HG03439 (cell line): ENCODE data around the gene ZNF69.
"Not testable (repeated sequence)": the region's sequence is repeated elsewhere in the genome, so short reads cannot be mapped to it uniquely, and the experiment has no call there.

ENCODE experiments used
- ATAC-seq: cut with Tn5 transposase; IDR thresholded peaks from one replicate; pipeline ENCODE4 v1.9.1; 2021; ENCODE audit warnings: mild to moderate bottlenecking, moderate library complexity; ENCODE audit not compliant: unreplicated experiment

The ZNF69 gene

DNA sequence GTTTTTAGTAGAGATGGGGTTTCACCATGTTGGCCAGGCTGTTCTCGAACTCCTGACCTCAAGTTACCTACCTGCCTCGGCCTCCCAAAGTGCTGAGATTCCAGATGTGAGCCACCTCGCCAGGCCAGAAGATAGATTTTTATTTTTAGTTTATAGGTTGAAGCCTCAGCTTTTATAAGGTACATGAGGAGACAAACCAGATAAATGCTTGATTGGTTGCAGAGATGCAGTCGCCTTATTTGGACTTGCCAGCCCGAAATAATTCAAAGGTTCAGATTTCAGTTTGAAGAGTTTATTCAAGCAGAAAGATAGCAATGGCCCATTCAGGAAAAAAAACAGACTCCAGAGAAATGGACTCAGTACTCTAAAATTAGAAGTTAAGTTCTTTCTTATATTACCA lies 3.1 kb downstream of the ZNF69 start:
- no peak for ATAC-seq

DNA sequence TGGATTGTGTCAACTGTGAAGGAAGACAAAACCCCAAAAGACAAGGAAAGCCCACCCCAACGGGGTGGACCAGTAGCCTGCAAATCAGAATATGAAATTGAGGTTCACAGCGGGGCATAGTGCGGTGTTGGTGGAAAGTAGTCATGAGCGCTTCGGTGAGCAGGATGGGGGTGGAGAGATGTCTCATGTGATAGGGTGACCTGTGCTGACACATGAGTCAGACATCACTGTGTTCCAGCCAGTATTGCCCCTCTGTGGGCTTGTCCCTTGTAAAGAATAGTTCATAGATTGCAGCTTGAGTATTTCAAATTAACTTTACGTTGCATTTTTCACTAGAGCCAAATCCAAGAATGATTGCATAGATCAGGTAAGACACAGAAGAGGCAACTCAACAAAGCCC lies 7.3 kb downstream of the ZNF69 start:
- no peak for ATAC-seq

GRCh38 chr19:11902228-11902627 lies 14.6 kb downstream of the ZNF69 start:
- ATAC-seq, result no peak

GRCh38 chr19:11905928-11906327 lies 18.3 kb downstream of the ZNF69 start:
- no peak for ATAC-seq

DNA sequence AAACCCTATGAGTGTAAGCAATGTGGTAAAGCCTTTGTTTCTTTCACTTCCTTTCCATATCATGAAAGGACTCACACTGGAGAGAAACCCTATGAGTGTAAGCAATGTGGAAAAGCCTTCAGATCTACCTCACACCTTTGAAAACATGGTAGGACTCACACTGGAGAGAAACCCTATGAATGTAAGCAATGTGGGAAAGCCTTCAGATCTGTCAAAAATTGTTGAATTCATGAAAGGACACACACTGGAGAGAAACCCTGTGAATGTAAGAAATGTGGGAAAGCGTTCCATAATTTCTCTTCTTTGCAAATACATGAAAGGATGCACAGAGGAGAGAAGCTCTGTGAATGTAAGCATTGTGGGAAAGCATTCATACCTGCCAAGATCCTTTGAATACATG lies 24.4 kb downstream of the ZNF69 start:
- not testable (repeated sequence) for ATAC-seq

DNA sequence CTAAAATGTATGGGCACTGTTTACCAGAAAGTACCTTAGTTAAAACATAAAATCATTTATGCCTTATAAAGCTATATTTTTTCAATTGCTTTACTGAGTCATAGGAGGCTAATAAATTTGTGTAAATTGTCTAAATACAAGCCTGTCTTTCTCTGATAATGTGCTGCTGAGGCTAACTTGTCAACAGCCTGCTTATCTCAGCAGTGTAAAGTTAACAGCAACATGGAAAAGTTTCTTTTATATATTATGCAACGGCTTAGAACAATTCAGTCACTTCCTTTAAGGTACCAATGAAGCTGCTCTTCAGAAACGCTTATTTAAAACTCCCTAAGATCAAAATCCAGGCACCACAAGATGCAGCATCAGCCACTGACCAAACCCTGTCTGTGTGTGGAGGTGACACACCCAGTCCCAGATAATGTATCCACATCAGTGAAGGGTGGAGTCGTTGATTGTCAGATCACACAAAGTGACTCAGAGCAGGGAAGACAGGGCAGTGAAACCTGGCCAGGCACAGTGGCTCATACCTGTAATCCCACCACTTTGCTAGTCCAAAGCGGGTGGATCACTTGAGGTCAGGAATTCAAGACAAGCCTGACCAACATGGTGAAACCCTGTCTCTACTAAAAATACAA lies 27.0 kb downstream of the ZNF69 start:
- ATAC-seq, result not testable (repeated sequence)

- no peak for ATAC-seq
Measured at GRCh38 chr19:11921852-11922495, 34.4 kb downstream of the ZNF69 start.

GRCh38 chr19:11924886-11925650 lies 37.5 kb downstream of the ZNF69 start, which contains the start of gene ZNF700:
Gene ZNF700 (plus strand): TSS chr19:11925107. CDS start chr19:11925211, 104 bp downstream.
- ATAC-seq, result peak; percentile 88

GRCh38 chr19:11925651-11926187 lies 38.1 kb downstream of the ZNF69 start:
- ATAC-seq, result not testable (repeated sequence)

- no peak for ATAC-seq
Measured at GRCh38 chr19:11927227-11927626, 39.6 kb downstream of the ZNF69 start.

GRCh38 chr19:11931051-11931450 lies 43.5 kb downstream of the ZNF69 start:
- ATAC-seq, result no peak

DNA sequence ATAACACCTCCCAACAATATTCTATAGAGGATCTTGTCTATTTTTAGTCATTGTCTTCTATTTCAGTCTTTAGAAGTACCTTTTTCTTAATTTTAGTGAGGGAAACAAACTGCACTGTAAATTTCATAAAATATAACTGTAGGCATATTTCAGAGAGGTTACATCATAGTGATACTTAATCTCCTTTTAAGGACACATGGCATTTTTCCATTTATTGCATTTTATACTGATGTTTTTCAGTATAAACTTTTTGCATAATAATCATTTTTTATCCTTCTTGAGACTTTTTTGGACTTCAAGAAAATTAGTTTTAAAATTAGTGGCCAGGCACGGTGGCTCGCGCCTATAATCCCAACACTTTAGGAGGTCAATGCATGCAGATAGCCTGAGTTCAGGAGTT lies 43.9 kb downstream of the ZNF69 start:
- no peak for ATAC-seq

GRCh38 chr19:11935829-11936228 lies 48.2 kb downstream of the ZNF69 start:
- ATAC-seq, result not testable (repeated sequence)

- ATAC-seq, result not testable (repeated sequence)
Measured at GRCh38 chr19:11938383-11938782, 50.8 kb downstream of the ZNF69 start.

- not testable (repeated sequence) for ATAC-seq
Measured at GRCh38 chr19:11941361-11941887, 53.8 kb downstream of the ZNF69 start.

DNA sequence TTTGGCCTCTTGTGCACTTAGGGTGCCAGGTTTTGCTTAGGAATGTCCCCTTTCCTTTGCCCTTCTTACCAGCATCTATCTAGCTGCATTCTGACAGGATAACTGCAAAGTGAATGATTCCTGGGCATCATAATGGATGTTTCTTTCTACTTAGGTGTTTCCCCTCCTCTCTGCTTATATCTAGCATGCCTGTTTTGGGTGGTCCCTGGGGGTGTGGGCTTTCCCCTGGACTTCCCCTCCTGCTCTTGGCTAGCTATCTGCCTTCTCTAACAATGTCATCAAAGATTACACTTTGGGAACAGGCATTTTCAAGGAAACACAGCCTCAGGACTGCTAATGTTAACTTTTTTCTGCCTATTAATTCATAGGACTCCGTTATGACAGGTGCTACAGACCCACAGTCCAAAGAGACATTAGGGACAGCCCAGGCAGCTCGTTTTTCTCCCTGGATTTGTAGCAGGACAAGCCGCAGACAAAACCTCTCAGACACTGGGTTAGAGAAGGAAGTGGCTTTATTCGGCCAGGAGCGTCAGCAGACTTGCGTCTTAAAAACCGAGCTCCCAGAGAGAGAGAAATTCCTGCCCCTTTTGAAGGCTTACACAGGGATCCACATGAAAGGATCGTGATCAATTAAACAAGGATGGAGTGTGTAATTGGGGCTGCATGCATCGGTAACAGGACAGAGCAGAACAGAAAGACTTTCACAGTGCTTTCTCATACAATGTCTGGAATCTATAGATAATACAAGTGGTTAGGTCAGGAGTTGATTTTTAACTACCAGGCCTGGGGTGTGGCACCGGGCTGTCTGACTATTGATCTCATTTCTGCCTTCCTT lies 54.6 kb downstream of the ZNF69 start:
- ATAC-seq, result no peak

- ATAC-seq, result no peak
Measured at GRCh38 chr19:11942843-11943108, 55.2 kb downstream of the ZNF69 start.

GRCh38 chr19:11944656-11945055 lies 57.1 kb downstream of the ZNF69 start:
- no peak for ATAC-seq

- ATAC-seq, result no peak
Measured at GRCh38 chr19:11948646-11949045, 61.1 kb downstream of the ZNF69 start.

DNA sequence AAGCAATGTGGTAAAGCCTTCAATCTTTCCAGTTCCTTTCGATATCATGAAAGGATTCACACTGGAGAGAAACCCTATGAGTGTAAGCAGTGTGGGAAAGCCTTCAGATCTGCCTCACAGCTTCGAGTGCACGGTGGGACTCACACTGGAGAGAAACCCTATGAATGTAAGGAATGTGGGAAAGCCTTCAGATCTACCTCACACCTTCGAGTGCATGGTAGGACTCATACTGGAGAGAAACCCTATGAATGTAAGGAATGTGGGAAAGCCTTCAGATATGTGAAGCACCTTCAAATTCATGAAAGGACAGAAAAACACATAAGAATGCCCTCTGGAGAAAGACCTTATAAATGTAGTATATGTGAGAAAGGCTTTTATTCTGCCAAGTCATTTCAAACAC lies 61.6 kb downstream of the ZNF69 start:
- ATAC-seq, result no peak

- ATAC-seq, result not testable (repeated sequence)
Measured at GRCh38 chr19:11949614-11950080, 62.1 kb downstream of the ZNF69 start.
